Erythroblast (primary cell): ENCODE data around the gene ITGA4.

Experiments
- GATA1 ChIP-seq: IDR thresholded peaks from 2 replicates; pipeline ENCODE4 v1.6.1; 2011; ENCODE audit warnings: low read depth, mild to moderate bottlenecking, control low read depth, low read length, moderate library complexity
- POLR2A ChIP-seq: IDR thresholded peaks from 2 replicates; pipeline ENCODE4 v1.6.1; 2011; ENCODE audit warnings: mild to moderate bottlenecking, low read length

DNA sequence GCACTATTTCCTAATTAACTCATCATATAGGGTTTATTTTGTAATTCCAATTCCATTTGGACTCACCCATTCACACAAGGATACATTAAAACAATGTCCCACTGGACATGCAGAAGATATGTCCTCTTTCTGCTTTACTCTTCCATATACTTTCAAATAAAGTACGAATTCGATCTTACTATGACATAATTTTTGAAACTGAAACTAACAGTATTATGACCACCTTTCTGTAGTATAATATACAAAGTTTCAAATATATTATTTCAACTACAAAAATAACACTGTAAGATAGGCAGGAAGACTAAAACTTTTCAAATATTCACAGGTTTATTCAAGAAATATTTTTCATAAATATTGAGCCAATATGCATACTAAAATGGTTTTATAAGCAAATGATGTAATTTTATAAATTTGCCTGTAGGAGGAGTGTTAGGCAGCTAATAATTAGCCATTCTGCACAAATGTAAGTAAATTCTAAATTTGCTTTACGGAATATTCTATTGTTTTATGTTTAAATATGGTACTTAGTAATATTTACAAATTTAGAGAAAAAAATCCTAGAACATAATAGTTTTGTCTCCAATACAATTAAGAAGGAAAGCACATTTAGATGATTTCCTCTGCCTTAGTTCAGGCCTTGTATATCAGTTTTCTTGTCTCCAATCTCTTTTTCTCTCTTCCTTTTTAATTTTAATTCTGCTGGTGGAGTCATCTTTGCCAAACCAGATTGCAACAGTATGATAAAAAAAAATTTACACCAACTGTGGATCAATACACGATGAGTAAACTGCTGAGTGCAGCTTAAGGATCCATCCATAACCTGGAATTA, 113.9 kb downstream of the ITGA4 start:
- no peak for TF ChIP-seq POLR2A
- no peak for TF ChIP-seq GATA1
